ENCODE measurements around the gene ULBP1.
A peak's percentile ranks its signal among the peaks of the same experiment; 100 is the strongest.
"Not testable (repeated sequence)": the region's sequence is repeated elsewhere in the genome, so short reads cannot be mapped to it uniquely, and the experiment has no call there.

ULBP1 gene

DNA sequence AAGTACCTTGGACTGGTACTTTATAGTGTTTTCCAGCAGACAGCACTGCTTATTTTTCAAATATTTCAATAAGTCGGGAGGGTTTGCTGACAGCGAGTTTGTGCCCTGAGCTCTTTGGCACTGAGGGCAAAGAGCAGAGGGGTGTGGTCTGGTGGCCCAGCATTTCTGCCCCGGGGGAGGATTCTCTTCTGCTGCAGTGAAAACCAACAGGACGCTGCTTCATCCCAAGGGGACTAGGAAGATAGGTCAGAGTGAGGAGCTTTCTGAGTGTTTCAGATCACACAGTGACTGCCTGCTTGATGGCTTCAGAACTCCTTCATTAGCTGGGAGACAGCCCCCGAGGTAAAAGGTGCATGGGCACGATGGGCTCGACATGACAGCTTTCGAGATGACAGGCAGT is 13.3 kb upstream of the ULBP1 start:
- peak overlapping the region; percentile 58 for H3K4me2 ChIP-seq
- H3K9ac ChIP-seq: no peak overlapping the region
- peaks cover 16% of the 10 kb centered on the region; the same call in 1 of the 2 replicates for H4K20me1 ChIP-seq
- TF ChIP-seq Cebpa-rat (IDR thresholded peaks at IDR 0.05): no peak
- no peaks in the 10 kb centered on the region; the same call in 1 of the 2 replicates for H3K9me3 ChIP-seq
- peaks cover 12% of the 10 kb centered on the region for H3K4me1 ChIP-seq
- H3K27ac ChIP-seq: no peak overlapping the region
- H3K4me3 ChIP-seq: no peak overlapping the region
- peaks cover 71% of the 10 kb centered on the region for H3K27me3 ChIP-seq
- H3K36me3 ChIP-seq: no peaks in the 10 kb centered on the region

DNA sequence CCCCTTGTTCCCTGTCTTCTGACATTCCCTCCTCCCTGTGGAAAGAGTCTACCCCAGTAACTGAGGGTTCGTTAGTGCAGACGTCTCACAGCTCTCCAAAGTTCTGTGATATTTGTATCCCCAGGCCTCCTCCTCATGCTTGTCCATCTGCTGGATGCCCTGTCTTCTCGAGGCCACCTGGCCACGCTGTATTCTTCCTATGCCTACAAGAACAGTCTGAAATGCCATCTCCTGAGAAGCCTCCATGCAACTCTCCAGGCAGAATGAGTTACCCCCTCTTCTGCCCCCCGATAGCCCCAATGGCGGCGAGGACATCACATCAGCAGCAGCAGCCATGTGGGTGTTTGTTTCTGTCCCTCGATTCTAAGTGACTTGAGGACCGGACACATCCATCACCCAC is 12.6 kb upstream of the ULBP1 start:
- H3K4me2 ChIP-seq: peak overlapping the region; percentile 58
- H3K9ac ChIP-seq: no peak overlapping the region
- H3K9me3 ChIP-seq: no peaks in the 10 kb centered on the region; the same call in 1 of the 2 replicates
- H3K27me3 ChIP-seq: peaks cover 78% of the 10 kb centered on the region
- no peak overlapping the region for H3K27ac ChIP-seq
- H4K20me1 ChIP-seq: peaks cover 16% of the 10 kb centered on the region; the same call in 1 of the 2 replicates
- no peak overlapping the region for H3K4me3 ChIP-seq
- H3K4me1 ChIP-seq: peaks cover 12% of the 10 kb centered on the region
- no peaks in the 10 kb centered on the region for H3K36me3 ChIP-seq
- no peak for TF ChIP-seq Cebpa-rat (IDR thresholded peaks at IDR 0.05)

DNA sequence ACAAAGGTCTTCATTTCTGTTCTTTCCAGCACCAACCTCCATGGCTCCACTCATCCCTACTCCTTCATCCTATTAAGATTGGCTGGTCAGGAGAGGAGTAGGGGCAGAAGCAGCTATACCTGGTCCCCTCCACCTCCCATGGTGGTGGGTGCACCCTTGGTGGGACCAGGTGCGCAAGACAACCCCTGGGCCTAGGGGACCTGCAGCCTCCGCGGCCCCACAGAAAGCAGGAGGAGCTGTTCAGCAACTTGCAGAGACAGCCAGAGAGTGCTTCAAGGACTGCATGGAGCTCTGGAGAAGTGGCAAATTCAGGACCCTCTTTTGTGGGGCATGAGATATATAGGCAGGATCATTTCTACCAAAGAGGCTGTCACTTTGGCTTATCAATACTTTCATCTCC is 12.1 kb upstream of the ULBP1 start:
- Histone ChIP-seq H3K4me3 (no peak overlapping the region), H3K36me3 (no peaks in the 10 kb centered on the region), H4K20me1 (peaks cover 16% of the 10 kb centered on the region; the same call in 1 of the 2 replicates), H3K27ac (no peak overlapping the region), H3K9me3 (no peaks in the 10 kb centered on the region; the same call in 1 of the 2 replicates), H3K4me2 (no peak overlapping the region), H3K4me1 (peaks cover 12% of the 10 kb centered on the region), H3K27me3 (peaks cover 81% of the 10 kb centered on the region), H3K9ac (no peak overlapping the region)
- TF ChIP-seq Cebpa-rat (IDR thresholded peaks at IDR 0.05): no peak

DNA sequence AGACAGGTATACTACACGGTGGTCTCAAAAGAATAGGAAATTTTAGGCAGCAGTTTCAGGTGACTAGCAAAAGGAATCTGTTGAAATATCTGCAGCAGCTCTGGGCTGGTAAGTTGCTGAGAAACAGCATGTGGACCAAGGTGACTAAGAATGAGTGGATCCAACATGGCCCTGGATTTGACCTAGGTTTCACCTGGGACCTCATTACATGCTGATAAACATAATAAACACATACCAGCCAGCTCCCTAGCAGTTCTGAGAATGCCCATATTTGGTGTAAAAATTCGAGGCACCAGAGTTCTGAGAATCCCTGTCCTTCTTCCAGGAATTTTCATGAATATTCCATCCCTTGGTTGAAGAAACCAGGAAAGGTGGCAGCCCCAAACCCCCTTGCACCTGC is 10.4 kb upstream of the ULBP1 start:
- not testable (repeated sequence) for H3K9ac ChIP-seq, H3K4me3 ChIP-seq, H3K9me3 ChIP-seq, H3K27ac ChIP-seq, H3K4me2 ChIP-seq, H3K36me3 ChIP-seq
- Histone ChIP-seq H3K27me3 (peaks cover 93% of the 10 kb centered on the region), H3K4me1 (peaks cover 12% of the 10 kb centered on the region), H4K20me1 (peaks cover 16% of the 10 kb centered on the region; the same call in 1 of the 2 replicates)

DNA sequence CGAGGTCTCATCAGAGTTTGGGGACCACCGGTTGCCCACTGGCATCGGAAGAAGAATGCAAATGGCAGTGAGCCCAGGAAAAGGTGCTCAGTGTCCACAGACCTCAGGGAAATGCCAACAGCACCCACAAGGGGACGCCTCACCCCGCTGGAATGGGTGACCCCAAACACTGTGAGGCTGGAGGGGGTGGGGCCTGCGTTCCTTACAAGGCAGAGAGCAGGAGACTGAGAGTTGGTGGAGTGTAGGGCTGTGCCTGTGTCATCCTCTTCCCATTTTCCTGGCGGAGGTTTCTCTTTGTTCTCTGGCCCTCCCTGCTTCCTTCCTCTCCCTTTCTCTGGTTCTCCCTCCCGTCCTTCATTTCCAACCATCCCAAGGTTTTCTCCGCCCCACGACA is 9.8 kb upstream of the ULBP1 start:
- not testable (repeated sequence) for H3K27ac ChIP-seq, H3K4me2 ChIP-seq, H3K9me3 ChIP-seq, H3K4me3 ChIP-seq, H3K9ac ChIP-seq, H3K36me3 ChIP-seq
- Histone ChIP-seq H3K4me1 (peaks cover 12% of the 10 kb centered on the region), H4K20me1 (peaks cover 16% of the 10 kb centered on the region; the same call in 1 of the 2 replicates), H3K27me3 (peaks cover 92% of the 10 kb centered on the region)

DNA sequence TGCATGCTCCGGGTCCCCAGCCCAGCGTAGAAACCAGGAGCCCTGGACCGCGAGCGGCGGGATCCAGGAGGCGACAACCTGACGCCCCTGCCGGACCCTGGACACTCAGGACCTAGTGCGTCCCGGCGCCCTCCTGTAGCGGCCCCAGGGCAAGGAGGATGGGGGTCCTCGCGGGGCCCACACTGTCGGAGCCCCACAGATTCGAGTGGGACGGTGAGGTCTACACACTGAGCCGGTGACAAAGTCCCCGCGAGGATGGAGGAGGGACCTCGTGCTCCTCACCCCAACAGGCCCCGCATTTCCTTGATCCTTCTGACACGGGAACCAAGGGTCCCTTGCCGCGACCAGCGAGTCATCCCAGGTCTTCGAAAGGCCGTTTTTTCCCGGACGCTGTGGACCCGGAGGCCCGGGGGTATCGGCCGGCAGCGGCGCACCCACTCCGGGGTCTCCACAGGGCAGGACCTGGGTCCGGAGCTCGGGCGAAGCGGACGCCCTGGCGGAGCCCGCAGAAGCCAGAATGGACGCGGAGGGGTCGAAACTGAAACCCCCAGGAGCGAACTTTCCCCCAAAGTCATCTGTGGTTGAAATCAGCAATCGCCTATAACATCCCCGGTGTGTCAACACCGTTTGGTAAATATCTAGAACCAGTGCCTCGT is 9.3 kb upstream of the ULBP1 start:
- H3K4me3 ChIP-seq, H3K27ac ChIP-seq, H3K9ac ChIP-seq, H3K4me2 ChIP-seq, H3K36me3 ChIP-seq, H3K9me3 ChIP-seq: not testable (repeated sequence)
- Histone ChIP-seq H3K4me1 (peaks cover 12% of the 10 kb centered on the region), H4K20me1 (peaks cover 16% of the 10 kb centered on the region; the same call in 1 of the 2 replicates), H3K27me3 (peaks cover 96% of the 10 kb centered on the region)

DNA sequence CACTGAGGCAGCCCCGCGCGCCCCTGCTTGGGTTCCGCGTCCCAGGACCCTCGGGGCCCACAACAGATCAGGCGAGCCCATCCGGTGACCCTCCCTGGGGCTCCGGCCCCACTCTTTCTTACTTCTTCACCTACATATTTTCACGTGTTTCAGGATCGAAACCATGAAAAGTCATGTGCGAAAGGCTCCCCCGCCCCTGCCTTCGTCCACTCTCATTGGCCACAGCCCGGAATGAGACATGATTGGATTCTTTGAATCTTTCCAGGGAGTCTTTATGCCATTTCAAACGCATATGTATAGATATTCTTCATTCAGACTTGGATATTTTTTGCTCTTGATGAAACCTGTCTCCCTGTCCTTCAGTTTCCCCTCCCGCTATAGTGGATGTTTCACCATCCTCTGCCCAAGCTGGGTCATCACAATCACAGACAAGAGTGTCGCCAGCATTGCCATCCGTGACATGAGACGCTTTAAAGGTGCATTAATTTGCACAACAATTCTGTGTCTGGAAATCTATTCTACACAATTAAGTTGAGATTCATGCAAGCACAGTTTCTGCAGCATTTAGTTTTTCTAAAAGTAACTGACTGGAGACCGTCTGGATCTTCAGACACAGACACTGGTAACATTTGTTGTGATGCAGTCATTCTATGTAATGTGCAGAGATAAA is 8.6 kb upstream of the ULBP1 start:
- Histone ChIP-seq H4K20me1 (peaks cover 12% of the 10 kb centered on the region; the same call in 1 of the 2 replicates), H3K27me3 (peaks cover 89% of the 10 kb centered on the region), H3K4me1 (peaks cover 11% of the 10 kb centered on the region)
- H3K36me3 ChIP-seq, H3K27ac ChIP-seq, H3K4me3 ChIP-seq, H3K9me3 ChIP-seq, H3K9ac ChIP-seq, H3K4me2 ChIP-seq: not testable (repeated sequence)

DNA sequence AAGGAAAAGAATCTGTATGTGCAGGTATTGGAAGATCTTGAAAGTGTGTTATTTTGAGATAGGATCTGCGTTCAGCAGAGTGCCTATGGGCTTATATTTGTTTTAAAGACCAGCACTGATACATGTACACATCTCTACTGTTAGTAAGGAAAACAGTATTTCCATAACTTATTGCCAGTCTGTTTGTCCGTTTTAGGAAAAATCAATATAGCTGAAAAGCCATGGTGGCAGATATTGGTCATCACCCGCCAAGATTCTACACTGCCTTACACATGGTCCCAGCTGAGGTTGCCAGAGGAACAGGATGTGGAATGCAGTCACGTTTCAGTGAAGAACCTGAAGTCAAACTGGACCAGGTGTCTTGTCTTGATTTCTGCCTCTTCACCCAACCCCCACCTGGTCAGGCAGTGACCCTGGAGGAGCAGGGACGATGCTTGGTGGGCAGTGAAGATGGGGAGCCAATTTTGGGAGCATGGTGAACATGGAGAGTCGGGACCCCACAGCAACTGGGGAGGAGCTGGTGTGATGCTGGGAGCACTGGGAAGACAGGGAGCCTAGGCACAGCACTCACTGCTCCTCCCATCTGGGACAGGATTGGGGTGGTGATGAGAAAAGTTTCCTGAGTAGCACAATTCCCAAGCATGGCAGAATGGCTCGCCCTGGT is 8.0 kb upstream of the ULBP1 start:
- peaks cover 88% of the 10 kb centered on the region for H3K27me3 ChIP-seq
- not testable (repeated sequence) for H4K20me1 ChIP-seq, H3K4me1 ChIP-seq, H3K27ac ChIP-seq, H3K4me2 ChIP-seq, H3K9me3 ChIP-seq, H3K36me3 ChIP-seq, H3K4me3 ChIP-seq, H3K9ac ChIP-seq

DNA sequence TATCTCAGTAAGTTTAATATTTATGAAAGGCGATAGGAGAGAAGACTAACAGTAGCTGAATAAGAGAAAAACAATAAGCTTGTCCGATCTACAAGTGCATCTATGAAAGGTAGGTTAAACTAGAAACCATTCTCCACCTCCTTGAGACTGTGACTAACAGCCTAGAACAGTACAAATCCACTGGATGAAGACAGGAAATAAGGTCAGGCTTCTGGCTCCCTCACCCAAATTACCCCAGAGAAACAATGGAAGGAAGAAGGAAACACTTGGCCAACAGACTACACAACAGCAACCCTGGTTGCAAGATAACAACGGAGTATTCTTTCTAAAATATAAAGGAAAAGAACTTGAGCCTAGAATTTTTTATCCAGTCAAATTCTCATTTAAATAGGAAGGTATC is 5.6 kb upstream of the ULBP1 start:
- H3K4me2 ChIP-seq, H4K20me1 ChIP-seq, H3K9ac ChIP-seq, H3K9me3 ChIP-seq, H3K27ac ChIP-seq, H3K36me3 ChIP-seq, H3K4me1 ChIP-seq, H3K4me3 ChIP-seq: not testable (repeated sequence)
- peaks cover 79% of the 10 kb centered on the region for H3K27me3 ChIP-seq

DNA sequence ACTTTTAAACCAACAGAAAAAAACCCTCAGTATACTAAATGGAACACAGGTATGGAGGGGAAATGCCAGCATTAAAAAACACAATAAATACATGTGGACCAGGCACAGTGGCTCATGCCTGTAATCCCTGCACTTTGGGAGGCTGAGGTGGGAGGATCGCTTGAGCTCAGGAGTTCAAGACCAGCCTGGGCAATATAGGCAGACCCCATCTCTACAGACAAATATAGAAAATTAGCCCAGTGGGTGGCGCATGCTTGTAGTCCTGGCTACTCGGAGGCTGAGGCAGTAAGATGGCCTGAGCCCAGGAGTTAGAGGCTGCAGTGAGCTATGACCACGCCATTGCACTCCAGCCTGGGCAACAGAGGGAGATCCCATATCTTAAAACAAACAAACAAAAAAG is 3.9 kb upstream of the ULBP1 start:
- not testable (repeated sequence) for H3K9ac ChIP-seq
- H3K4me1 ChIP-seq: peaks cover 17% of the 10 kb centered on the region

More for the DNA sequence above, 3.9 kb upstream of the ULBP1 start:
- not testable (repeated sequence) for H3K4me3 ChIP-seq, H4K20me1 ChIP-seq, H3K4me2 ChIP-seq, H3K27ac ChIP-seq, H3K36me3 ChIP-seq, H3K9me3 ChIP-seq
- peaks cover 79% of the 10 kb centered on the region for H3K27me3 ChIP-seq

All from BLaER1 (cell line).